Skeletal muscle satellite cell (primary cell): ENCODE results near the gene HUS1B.
A peak's percentile ranks its signal among the peaks of the same experiment; 100 is the strongest.

Experiments used
- H3K27me3 ChIP-seq: 2 replicates; pipeline ENCODE4 v1.7.0; 2013; ENCODE audit warnings: low read length; ENCODE audit not compliant: control insufficient read depth, insufficient read depth
- H3K36me3 ChIP-seq: 2 replicates; pipeline ENCODE4 v1.7.0; 2013; ENCODE audit warnings: mild to moderate bottlenecking, control low read depth, low read length; ENCODE audit not compliant: insufficient read depth
- H3K4me1 ChIP-seq: 2 replicates; pipeline ENCODE4 v1.7.0; 2013; ENCODE audit warnings: low read length; ENCODE audit not compliant: control insufficient read depth, insufficient read depth
- H3K4me2 ChIP-seq: 2 replicates; pipeline ENCODE4 v1.7.0; 2013; ENCODE audit warnings: mild to moderate bottlenecking, low read length
- H3K4me3 ChIP-seq: 2 replicates; pipeline ENCODE4 v1.7.0; 2013; ENCODE audit warnings: low read length
- H3K9ac ChIP-seq: 2 replicates; pipeline ENCODE4 v1.7.0; 2013; ENCODE audit warnings: mild to moderate bottlenecking, low read depth, low read length, moderate library complexity
- H3K9me3 ChIP-seq: replicated peaks from 2 replicates; pipeline ENCODE4 v1.7.0; 2013; ENCODE audit warnings: mild to moderate bottlenecking, control low read depth, low read length

Gene HUS1B

DNA sequence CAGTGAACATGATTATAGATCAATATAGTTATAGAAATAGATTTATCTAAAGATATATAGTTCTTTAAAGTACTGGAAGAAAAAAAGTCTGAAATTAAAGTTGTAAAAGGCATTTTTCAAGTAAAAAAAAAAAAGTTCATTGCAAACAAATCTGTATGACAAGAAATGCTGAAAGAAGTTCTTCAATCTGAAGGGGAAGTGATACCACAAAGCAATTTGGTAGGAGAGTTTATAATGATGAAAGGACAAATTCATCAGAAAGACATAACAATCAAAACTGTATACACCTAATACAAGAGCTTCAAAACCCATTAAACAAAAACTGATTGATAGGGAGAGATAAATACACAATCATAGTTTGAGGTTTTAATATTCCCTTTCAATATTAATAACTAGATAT lies 14.1 kb downstream of the HUS1B start:
- Histone ChIP-seq H3K36me3 (no peaks in the 10 kb centered on the region), H3K4me3 (no peak overlapping the region), H3K9ac (no peak overlapping the region), H3K4me2 (no peak overlapping the region), H3K4me1 (no peaks in the 10 kb centered on the region), H3K9me3 (no peaks in the 10 kb centered on the region), H3K27me3 (no peaks in the 10 kb centered on the region)

DNA sequence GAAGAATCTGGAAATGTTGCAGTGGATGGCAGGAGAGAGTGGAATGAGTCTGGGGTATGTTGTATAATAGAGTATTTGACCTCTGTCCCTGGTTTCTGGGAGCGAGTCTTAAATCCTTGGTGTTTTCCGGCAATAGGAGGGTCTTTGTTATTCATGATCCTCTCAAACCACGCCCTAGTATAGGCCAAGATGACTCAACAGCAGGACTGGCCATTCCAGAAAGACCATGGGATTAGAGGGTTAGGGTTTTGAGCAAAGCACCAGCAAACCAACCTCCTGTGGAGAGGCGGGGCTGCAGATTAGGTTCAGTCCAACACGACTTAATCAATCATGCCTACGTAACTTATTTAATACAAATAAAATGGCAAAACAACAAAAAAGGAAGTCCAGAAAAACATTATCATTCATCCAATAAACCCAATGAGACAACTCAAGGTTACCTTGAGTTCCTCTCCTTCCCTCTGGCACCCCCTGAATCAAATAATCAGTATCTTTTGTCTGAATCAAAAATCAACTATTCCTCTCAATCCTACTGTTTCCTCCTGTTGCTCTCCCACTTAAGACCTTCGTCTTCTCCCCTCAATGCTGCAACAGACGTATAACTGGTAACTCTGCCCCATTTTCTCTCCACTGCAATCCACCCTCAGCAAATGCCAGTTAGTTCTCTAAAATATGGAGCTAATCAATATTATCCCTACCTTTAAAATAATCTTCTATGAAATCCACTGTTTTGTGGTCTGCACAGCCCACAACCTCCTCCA lies 15.5 kb downstream of the HUS1B start:
- no peak overlapping the region for H3K4me3 ChIP-seq
- no peak overlapping the region for H3K9ac ChIP-seq
- H3K4me1 ChIP-seq, result no peaks in the 10 kb centered on the region
- H3K36me3 ChIP-seq, result peaks cover 6% of the 10 kb centered on the region
- no peak overlapping the region for H3K4me2 ChIP-seq
- no peaks in the 10 kb centered on the region for H3K9me3 ChIP-seq
- H3K27me3 ChIP-seq, result no peaks in the 10 kb centered on the region

DNA sequence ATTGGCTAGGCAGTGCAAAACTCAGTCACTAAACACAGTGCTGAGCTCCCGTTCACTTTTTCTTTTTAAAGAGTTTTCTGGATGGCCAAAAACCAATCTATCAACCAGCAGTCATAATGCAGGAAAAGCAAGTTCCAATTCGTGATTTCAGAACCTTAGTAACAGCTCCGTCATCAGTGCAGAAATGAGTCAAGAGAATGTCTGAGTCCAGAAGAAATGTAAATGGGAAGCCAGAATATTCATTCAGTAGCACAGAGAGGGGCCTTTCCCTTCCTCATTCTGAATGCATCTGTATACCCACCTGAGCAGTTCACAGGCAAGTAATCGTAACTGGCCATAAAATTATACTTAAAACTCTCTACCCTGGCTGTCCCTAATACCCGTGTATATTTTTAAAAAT lies 20.4 kb downstream of the HUS1B start:
- no peaks in the 10 kb centered on the region for H3K27me3 ChIP-seq
- no peak overlapping the region for H3K9ac ChIP-seq
- H3K4me2 ChIP-seq, result no peak overlapping the region

DNA sequence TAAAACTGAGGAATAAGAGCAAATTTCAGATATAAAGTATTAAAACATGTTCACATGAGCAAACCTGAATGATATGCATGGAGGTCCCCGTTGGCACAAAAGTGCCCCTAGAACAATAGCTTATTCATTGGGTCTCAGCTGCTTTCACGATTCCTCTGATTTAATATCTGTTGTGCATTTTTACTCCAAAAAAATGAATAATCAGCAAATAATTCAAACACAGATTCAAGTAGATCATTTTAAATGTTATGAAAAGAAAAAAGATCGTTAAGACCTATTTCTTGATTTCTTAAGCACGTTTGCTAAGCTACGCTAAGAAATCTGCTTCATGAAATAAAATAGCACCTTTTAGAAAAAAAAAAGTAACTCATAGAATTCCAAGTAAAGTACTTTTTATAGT lies 21.7 kb downstream of the HUS1B start:
- no peak overlapping the region for H3K4me3 ChIP-seq
- H3K4me2 ChIP-seq, result no peak overlapping the region
- H3K9me3 ChIP-seq, result no peaks in the 10 kb centered on the region
- H3K9ac ChIP-seq, result no peak overlapping the region
- no peaks in the 10 kb centered on the region for H3K27me3 ChIP-seq
- no peaks in the 10 kb centered on the region for H3K4me1 ChIP-seq
- peaks cover 13% of the 10 kb centered on the region for H3K36me3 ChIP-seq

More for the DNA sequence above, 20.4 kb downstream of the HUS1B start:
- Histone ChIP-seq H3K9me3 (no peaks in the 10 kb centered on the region), H3K4me3 (no peak overlapping the region), H3K4me1 (no peaks in the 10 kb centered on the region), H3K36me3 (peaks cover 13% of the 10 kb centered on the region)

DNA sequence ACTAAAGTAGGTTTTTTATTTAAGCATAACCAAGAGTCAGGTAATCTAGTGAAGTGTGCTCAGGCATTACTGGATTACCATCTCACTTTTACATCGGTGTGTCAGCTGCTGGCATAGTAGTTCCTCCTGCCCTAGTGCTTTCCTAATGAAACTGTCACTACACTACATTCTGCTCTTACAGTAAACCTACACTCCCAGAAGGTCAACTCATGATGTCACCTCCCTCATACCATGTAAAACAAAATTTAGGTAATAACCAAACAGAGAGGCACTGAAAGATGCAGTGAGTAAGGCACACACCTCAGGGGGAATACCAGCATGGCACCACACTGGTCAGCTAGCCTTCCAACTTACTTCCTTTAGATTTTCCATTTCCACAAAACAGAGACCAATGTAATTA lies 23.3 kb downstream of the HUS1B start:
- Histone ChIP-seq H3K4me3 (no peak overlapping the region), H3K9me3 (no peaks in the 10 kb centered on the region), H3K27me3 (no peaks in the 10 kb centered on the region), H3K4me2 (no peak overlapping the region), H3K4me1 (no peaks in the 10 kb centered on the region), H3K36me3 (peaks cover 13% of the 10 kb centered on the region), H3K9ac (no peak overlapping the region)

DNA sequence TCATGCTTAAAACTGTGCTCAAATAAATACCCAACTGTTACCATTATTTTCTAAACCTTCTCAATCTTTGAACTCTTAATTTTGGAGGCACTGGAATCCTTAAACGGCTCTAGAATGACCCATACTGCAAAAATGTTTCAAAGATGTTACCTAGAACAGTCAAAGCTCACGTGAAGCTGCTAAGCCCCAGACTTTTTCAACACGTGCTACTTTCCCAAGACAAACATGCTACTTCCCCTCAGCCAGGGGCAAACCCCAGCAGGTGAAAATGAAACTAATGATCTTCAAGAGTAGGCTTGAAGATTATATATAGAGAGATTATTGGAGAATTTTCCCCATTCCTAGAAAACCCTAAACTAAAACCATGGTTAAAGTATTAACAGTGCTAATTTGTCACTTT lies 28.1 kb downstream of the HUS1B start:
- Histone ChIP-seq H3K4me1 (peaks cover 3% of the 10 kb centered on the region), H3K36me3 (peaks cover 2% of the 10 kb centered on the region), H3K9me3 (no peaks in the 10 kb centered on the region), H3K9ac (no peak overlapping the region), H3K27me3 (no peaks in the 10 kb centered on the region), H3K4me3 (no peak overlapping the region), H3K4me2 (no peak overlapping the region)

DNA sequence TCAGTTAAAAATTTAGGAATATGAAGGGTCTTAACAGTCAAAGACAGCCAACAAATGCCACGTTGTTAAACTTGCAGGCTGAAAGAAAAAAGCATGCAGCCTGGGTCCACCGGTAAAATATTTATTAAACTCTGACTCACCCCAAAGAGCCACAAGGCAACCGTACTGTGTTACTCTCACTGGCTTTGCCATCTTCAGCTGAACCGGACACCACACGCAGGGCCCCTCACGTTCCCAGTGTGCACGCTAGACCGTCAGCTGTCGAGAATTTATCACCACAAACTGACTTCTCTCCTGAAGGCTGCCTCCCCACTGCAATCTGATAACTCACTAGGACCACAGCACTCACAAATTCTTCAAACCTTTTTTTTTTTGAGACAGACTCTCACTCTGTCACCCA lies 30.7 kb downstream of the HUS1B start:
- Histone ChIP-seq H3K9me3 (no peaks in the 10 kb centered on the region), H3K27me3 (no peaks in the 10 kb centered on the region), H3K4me1 (peaks cover 3% of the 10 kb centered on the region), H3K36me3 (no peaks in the 10 kb centered on the region), H3K4me2 (peak overlapping the region; percentile 4), H3K4me3 (no peak overlapping the region), H3K9ac (no peak overlapping the region)

DNA sequence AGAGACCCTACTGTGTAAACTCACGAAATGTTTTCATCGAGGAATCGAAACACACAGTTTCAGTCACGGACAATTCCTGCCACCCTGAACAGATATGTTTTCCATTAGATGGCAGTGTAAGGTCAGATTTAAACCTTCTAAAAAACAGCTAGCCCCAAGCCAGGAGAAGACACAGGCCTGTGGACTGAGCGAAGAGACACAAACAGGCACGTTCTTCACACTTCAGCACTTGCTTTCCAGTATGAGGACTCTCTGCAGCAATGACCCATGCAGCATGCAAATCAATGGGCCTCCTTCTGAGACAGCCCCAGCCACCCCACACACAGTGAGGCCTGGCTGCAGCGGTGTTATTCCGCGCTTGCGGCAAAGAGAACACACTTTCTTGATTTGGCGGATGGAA lies 31.9 kb downstream of the HUS1B start:
- H3K4me2 ChIP-seq, result no peak overlapping the region
- H3K36me3 ChIP-seq, result no peaks in the 10 kb centered on the region
- no peaks in the 10 kb centered on the region for H3K9me3 ChIP-seq
- H3K27me3 ChIP-seq, result no peaks in the 10 kb centered on the region
- H3K4me1 ChIP-seq, result peaks cover 3% of the 10 kb centered on the region
- H3K9ac ChIP-seq, result no peak overlapping the region
- no peak overlapping the region for H3K4me3 ChIP-seq

DNA sequence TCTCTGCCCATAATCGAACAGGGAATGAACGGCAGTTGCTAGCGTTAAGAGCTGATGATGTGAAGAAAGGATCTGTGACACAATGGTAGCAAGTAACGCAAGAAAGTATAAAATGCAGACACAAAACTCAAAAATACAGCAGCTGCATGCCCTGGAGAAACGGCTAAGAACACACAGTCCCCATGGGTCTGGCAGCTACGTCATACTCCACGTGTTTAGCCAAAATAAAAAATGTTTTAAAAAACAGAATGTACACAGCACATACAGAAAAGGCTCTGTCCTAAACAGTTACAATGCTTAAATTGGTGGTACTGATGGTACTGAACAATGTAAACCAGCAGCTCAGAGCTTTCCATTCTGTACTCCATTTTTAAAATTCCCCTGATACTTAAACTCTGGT lies 34.4 kb downstream of the HUS1B start:
- Histone ChIP-seq H3K4me1 (peaks cover 3% of the 10 kb centered on the region), H3K4me2 (no peak overlapping the region), H3K4me3 (no peak overlapping the region)

DNA sequence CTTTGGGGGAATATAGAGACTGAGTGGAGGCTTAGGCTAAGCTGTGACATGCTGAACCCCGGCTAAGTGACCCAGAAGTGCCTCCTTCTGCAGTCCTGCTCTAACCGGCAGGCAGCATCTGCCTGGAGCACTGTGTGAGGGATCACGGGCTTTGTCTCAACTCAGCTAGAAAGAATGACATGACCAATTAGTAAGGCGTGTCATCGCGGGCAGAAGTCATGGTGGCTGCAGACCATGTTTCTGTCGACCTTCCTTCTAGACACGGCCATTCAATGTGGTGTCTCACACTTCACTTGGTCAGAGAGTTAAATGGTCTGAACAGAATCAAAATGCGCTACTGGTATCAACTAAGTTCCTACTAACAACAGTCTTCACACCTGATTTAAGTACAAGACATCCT lies 35.0 kb downstream of the HUS1B start:
- H3K36me3 ChIP-seq, result no peaks in the 10 kb centered on the region

More for the DNA sequence above, 34.4 kb downstream of the HUS1B start:
- Histone ChIP-seq H3K9ac (no peak overlapping the region), H3K36me3 (no peaks in the 10 kb centered on the region), H3K27me3 (no peaks in the 10 kb centered on the region), H3K9me3 (no peaks in the 10 kb centered on the region)

DNA sequence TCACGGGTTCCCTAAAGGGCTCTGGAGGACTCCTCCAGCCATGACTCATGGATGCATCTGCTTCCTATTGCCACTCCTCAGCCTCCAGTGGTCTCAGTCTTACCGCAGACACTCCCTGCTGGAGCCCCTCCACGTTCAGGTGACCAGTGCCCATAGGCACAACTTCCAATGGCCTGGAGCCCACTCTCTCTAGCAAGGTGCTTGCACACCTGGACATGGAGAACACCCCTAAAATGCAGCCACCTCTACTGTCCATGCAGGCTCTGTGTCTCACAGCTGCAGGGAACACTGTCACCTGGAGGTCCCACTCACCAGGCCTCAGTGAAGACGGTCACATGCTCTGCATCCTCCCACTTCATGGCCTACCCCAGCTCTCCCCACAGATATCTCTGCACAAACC lies 36.0 kb downstream of the HUS1B start:
- Histone ChIP-seq H3K27me3 (no peaks in the 10 kb centered on the region), H3K9me3 (no peaks in the 10 kb centered on the region), H3K4me1 (peaks cover 1% of the 10 kb centered on the region), H3K4me2 (no peak overlapping the region), H3K9ac (no peak overlapping the region), H3K36me3 (no peaks in the 10 kb centered on the region), H3K4me3 (no peak overlapping the region)

More for the DNA sequence above, 35.0 kb downstream of the HUS1B start:
- Histone ChIP-seq H3K27me3 (no peaks in the 10 kb centered on the region), H3K4me1 (peaks cover 3% of the 10 kb centered on the region), H3K9ac (no peak overlapping the region), H3K9me3 (no peaks in the 10 kb centered on the region), H3K4me2 (no peak overlapping the region), H3K4me3 (no peak overlapping the region)

DNA sequence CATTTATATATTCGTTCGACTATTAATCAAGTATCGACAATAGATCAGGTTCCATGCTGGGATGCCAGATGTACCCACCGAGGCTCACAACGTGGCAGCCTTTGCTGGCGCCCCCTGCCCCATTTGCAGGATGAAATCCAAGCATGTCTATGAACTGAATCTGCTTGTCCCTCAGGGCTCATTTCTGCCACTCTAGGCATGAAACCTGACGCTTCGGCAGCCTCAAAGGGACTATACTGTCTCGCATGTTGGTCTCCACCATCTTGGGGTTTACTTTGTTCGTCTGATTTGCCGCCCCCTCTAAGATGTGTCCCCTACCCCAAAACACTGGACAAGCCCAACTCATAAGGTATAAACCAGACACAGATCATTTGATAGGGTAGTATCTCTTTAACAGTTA lies 36.7 kb downstream of the HUS1B start:
- H3K36me3 ChIP-seq, result no peaks in the 10 kb centered on the region
- H3K9me3 ChIP-seq, result no peaks in the 10 kb centered on the region

More for the DNA sequence above, 36.7 kb downstream of the HUS1B start:
- no peak overlapping the region for H3K4me3 ChIP-seq
- H3K9ac ChIP-seq, result no peak overlapping the region
- H3K4me1 ChIP-seq, result no peaks in the 10 kb centered on the region
- H3K27me3 ChIP-seq, result no peaks in the 10 kb centered on the region
- no peak overlapping the region for H3K4me2 ChIP-seq
